NCI-H82 (cell line): ENCODE data around the gene HPRT1.
A peak's percentile ranks its signal among the peaks of the same experiment; 100 is the strongest.

Source experiments
- DNase-seq: peaks from one replicate; lab custom pipeline; 2025; lab: John Stamatoyannopoulos, UW

HPRT1 gene

DNA sequence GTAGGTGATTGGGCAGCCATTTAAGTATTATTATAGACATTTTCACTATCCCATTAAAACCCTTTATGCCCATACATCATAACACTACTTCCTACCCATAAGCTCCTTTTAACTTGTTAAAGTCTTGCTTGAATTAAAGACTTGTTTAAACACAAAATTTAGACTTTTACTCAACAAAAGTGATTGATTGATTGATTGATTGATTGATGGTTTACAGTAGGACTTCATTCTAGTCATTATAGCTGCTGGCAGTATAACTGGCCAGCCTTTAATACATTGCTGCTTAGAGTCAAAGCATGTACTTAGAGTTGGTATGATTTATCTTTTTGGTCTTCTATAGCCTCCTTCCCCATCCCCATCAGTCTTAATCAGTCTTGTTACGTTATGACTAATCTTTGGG lies 16.3 kb downstream of the HPRT1 start:
- no peak for DNase-seq

GRCh38 chrX:134478374-134478773 lies 18.4 kb downstream of the HPRT1 start:
- no peak for DNase-seq

- DNase-seq: no peak
These were observed 20.1 kb downstream of the HPRT1 start for GRCh38 chrX:134480061-134480460.

DNA sequence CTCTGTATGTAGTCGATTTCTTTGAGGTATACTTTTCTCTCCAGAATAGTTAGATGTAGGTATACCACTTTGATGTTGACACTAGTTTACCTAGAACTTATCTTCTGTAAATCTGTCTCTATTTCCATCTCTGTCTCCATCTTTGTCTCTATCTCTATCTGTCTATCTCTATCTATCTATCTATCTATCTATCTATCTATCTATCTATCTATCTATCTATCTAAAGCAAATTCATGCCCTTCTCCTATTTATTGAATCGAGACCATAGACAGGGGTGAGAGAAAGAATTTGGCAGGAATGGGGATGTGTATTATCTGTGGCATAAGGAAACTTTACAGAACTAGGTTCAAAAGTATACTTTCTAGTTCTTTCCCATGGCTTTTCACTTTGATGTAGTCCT lies 21.4 kb downstream of the HPRT1 start:
- DNase-seq: no peak

DNA sequence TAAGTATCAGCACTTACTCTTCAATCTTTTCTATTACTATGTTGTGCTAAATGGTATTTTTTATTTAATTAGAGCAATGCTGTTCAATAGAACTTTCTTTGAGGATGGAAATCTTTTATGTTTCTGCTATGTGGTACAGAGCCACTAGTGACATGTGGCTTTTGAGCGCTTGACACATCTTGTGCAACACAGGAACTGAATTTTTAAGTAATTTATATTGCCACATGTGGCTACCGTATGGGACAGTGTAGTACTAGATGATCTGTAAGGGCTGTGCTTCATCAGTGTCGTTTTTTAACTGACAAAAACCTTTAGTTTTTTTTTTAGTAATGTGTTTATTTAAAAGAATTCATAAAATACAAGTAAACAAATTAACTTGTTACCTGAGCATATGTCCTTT lies 22.4 kb downstream of the HPRT1 start:
- DNase-seq: no peak

- peak; percentile 64 for DNase-seq
These were observed 24.1 kb downstream of the HPRT1 start for GRCh38 chrX:134484039-134484438.

DNA sequence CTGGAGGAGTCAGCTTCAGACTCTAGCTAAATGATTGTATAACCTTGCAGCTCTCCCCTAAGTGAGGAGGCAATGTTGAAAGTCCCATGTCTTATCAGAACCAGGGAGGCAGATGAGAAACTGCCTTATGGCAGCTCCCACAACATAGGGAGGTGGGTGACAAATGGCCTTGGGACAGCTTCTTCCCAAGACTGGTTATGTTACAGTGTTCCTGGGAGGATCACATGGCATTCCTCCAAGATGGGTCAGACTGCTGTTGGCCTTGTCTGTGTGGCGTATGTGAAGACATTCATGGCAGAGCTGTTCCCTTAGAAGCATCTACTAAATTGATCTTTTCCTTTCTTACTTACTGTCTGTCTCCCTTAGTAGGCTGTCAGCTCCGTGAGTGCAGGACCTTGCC lies 42.0 kb downstream of the HPRT1 start:
- no peak for DNase-seq

DNA sequence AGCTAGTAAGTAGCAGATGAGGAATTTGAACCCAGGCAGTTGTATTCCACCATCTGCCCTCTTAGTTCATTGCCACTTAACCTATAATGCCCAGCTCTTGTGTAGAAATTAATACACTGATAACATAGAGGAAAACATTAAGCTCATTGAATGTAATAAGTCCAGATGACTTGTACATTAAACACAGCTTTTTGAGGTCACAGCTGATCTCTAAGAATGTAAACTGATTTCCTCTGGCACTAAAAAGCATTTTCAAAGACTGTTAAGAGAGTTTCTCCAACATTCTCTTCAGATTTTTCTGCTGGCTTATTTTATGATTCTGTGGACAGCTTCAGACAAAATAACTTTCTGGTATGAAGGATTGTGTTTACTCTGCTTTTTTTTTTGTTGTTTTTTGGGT lies 42.7 kb downstream of the HPRT1 start:
- no peak for DNase-seq

GRCh38 chrX:134512566-134512965 lies 52.6 kb downstream of the HPRT1 start:
- DNase-seq: no peak

GRCh38 chrX:134513091-134513490 lies 53.1 kb downstream of the HPRT1 start:
- DNase-seq: no peak

GRCh38 chrX:134520860-134521390 lies 61.0 kb downstream of the HPRT1 start:
- DNase-seq: peak; percentile 87

GRCh38 chrX:134524181-134524580 lies 64.2 kb downstream of the HPRT1 start:
- no peak for DNase-seq

DNA sequence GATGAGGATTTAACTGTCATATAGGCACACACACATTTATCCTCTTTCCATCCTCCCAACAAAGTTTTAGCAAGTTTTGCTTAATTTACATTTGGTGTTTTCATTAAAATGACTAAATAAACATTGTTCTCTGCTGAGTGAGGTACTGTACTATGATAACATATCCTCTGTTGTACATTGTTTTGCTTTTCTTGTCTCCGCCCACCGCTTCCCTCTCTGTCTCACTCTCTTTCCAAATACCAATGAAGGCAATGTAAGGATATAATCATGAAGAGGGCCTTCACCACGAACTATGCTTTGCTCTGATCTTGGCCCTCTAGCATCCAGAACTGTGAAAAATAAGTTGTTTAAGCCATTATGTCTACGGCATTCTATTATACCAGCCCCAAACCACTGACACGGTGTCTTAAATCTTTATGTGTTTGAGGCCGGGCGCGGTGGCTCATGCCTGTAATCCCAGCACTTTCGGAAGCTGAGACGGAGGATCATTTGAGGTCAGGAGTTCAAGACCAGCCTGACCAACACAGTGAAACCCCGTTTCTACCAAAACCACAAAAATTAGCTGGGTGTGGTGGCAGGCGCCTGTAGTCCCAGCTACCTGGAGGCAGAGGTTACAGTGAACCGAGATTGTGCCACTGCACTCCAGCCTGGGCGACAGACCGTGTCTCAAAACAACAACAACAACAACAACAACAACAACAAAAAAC lies 65.3 kb downstream of the HPRT1 start:
- no peak for DNase-seq

- no peak for DNase-seq
These were observed 66.4 kb downstream of the HPRT1 start for GRCh38 chrX:134526399-134526798.

DNA sequence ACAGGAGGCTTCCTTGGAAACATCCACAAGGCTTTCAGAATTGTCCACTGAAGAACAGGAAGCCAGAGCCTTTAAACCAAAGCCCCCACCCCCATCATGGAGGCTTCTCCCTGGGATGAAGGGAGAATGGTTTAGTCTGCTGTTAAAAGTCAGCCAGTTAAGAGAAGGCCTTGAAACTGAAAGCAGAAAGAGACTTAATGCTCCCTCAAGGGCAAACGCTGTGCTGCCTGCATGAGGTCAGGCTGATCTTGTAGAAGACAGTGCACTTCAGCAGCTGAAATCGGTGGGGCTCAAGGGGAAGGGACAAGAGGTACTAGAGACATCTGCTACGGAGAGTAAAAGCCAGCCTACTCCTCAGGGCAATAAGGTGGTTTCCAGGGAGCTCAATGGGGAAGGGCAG lies 69.0 kb downstream of the HPRT1 start:
- no peak for DNase-seq

DNA sequence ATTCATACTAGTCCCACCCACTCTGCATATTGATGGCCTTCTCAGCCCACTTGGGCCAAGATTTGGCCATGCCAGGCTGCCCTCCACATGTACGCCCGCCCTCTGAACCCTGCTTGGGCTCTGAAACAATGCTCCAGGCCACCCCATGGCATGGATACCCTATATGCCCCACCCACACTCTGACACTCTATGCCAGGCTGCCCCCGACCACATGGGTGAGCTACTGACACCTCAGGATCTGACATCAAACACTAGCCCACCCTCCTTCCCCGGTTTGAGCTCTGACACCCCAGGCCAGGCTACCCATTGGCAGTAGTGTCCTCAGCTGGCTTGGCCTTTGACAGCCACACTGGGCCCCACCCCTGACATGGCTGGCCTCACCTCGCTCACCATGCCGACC lies 69.5 kb downstream of the HPRT1 start:
- no peak for DNase-seq

DNA sequence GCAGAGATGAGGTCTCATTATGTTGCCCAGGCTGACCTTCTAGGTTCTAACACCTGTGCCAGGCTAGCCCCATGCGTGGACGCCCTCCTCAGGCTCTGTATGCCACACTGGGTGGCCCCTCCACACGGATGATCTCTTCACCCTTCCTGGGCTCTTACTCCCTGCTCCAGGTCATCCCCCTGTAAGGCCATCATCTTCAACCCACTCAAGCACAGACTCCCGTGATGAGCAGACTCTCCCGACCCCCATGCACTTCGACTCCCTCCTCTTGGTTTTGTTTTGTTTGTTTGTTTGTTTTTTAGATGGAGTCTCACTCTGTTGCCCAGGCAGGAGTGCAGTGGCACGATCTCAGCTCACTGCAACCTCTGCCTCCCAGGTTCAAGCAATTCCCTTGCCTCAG lies 70.9 kb downstream of the HPRT1 start:
- DNase-seq: no peak

GRCh38 chrX:134533352-134533751 lies 73.4 kb downstream of the HPRT1 start:
- DNase-seq: no peak

DNA sequence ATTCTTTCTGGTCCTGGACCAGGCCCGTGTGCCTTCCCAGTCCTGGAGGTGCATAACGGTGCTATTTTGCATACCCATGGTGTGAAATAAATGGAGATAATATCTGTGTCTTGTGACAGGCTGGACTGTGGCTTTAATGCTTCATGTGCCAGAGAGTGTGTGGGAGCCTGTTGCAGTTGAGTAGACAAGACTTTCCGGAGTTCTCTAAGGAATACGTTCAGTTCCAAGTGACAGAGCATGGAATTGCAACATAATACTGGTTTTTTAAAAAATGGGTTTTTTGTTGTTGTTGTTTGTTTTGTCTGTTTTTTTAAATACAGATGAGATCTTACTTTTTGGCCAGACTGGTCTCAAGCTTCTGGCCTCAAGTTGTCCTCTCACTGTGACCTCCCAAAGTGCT lies 74.0 kb downstream of the HPRT1 start:
- DNase-seq: no peak

- DNase-seq: no peak
These were observed 77.4 kb downstream of the HPRT1 start for GRCh38 chrX:134537179-134537955.

- no peak for DNase-seq
These were observed 78.4 kb downstream of the HPRT1 start for GRCh38 chrX:134538316-134538715.

GRCh38 chrX:134541906-134542305 lies 81.9 kb downstream of the HPRT1 start:
- no peak for DNase-seq

DNA sequence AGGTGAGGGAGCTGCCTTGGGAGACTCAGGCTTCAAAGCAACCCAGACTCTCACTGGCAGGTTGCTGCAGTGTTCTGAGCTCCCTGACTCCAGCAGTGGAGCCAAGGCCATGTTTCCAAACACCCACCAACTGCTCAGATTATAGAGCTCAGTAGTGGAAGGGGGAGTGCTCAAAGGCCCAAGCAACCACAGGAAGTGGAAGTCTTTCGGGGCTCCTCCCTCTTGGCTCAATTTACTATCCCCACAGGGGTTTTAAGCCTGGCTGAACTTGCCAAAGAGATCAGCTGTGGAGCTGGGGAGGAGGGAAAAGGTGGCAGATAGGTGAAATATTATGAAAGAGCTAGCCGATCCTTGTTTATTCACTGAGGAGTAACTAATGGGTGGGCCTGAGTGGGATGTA lies 82.5 kb downstream of the HPRT1 start:
- DNase-seq: peak; percentile 85
